ENCODE results near the gene SERPIND1.
"Not testable (repeated sequence)": the region's sequence is repeated elsewhere in the genome, so short reads cannot be mapped to it uniquely, and the experiment has no call there.

The SERPIND1 gene

GRCh38 chr22:20818471-20818870 lies 44.6 kb downstream of the SERPIND1 start:
- TF ChIP-seq, protein P1, sequence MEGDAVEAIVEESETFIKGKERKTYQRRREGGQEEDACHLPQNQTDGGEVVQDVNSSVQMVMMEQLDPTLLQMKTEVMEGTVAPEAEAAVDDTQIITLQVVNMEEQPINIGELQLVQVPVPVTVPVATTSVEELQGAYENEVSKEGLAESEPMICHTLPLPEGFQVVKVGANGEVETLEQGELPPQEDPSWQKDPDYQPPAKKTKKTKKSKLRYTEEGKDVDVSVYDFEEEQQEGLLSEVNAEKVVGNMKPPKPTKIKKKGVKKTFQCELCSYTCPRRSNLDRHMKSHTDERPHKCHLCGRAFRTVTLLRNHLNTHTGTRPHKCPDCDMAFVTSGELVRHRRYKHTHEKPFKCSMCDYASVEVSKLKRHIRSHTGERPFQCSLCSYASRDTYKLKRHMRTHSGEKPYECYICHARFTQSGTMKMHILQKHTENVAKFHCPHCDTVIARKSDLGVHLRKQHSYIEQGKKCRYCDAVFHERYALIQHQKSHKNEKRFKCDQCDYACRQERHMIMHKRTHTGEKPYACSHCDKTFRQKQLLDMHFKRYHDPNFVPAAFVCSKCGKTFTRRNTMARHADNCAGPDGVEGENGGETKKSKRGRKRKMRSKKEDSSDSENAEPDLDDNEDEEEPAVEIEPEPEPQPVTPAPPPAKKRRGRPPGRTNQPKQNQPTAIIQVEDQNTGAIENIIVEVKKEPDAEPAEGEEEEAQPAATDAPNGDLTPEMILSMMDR (IDR thresholded peaks at IDR 0.05; ENCODE audit: unreplicated experiment in 3 of 3) = no peak
- Mint-ChIP-seq H3K36me3 (ENCODE audit: low read depth) (peaks cover 46% of the 10 kb centered on the region), H3K4me3 (no peak overlapping the region), H3K4me1 (no peaks in the 10 kb centered on the region), H3K27me3 (ENCODE audit: low read depth) (no peaks in the 10 kb centered on the region), H3K27ac (no peak overlapping the region), H3K9me3 (no peaks in the 10 kb centered on the region)

GRCh38 chr22:20819471-20819870 lies 45.6 kb downstream of the SERPIND1 start:
- no peaks in the 10 kb centered on the region for H3K9me3 Mint-ChIP-seq
- TF ChIP-seq, protein P1 (IDR thresholded peaks at IDR 0.05; ENCODE audit: unreplicated experiment in 3 of 3) = no peak
- H3K27me3 Mint-ChIP-seq (ENCODE audit: low read depth) = no peaks in the 10 kb centered on the region
- H3K36me3 Mint-ChIP-seq (ENCODE audit: low read depth) = peaks cover 45% of the 10 kb centered on the region
- no peaks in the 10 kb centered on the region for H3K4me1 Mint-ChIP-seq
- H3K4me3 Mint-ChIP-seq = no peak overlapping the region
- H3K27ac Mint-ChIP-seq = no peak overlapping the region

DNA sequence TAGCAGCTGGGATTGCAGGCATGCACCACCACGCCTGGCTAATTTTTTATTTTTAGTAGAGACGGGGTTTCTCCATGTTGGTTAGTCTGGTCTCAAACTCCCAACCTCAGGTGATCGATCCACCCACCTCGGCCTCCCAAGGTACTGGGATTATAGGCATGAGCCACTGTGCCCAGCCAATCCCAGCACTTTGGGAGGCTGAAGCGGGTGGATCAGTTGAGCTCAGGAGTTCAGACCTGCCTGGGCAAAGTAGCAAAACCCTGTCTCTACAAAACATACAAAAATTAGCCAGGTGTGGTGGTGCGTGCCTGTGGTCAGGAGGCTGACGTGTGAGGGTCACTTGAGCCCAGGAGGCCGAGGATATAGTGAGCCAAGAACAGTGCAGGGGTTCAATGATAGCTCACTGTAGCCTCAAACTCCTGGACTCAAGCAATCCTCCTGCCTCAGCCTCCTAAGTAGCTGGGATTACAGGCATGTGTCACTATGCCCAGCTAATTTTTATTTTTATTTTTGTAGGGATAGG lies 47.9 kb downstream of the SERPIND1 start:
- H3K9me3 Mint-ChIP-seq; H3K27ac Mint-ChIP-seq; H3K4me1 Mint-ChIP-seq; H3K27me3 Mint-ChIP-seq (ENCODE audit: low read depth); H3K4me3 Mint-ChIP-seq: not testable (repeated sequence)
- H3K36me3 Mint-ChIP-seq (ENCODE audit: low read depth) = peaks cover 47% of the 10 kb centered on the region

GRCh38 chr22:20822240-20822639 lies 48.3 kb downstream of the SERPIND1 start:
- Mint-ChIP-seq H3K4me3 (no peak overlapping the region), H3K4me1 (no peaks in the 10 kb centered on the region), H3K36me3 (ENCODE audit: low read depth) (peaks cover 47% of the 10 kb centered on the region), H3K9me3 (no peaks in the 10 kb centered on the region), H3K27ac (no peak overlapping the region), H3K27me3 (ENCODE audit: low read depth) (no peaks in the 10 kb centered on the region)
- TF ChIP-seq, protein P1 (IDR thresholded peaks at IDR 0.05; ENCODE audit: unreplicated experiment in 3 of 3) = no peak

GRCh38 chr22:20823264-20823663 lies 49.4 kb downstream of the SERPIND1 start:
- no peak overlapping the region for H3K27ac Mint-ChIP-seq
- H3K4me1 Mint-ChIP-seq = no peaks in the 10 kb centered on the region
- TF ChIP-seq, protein P1 (IDR thresholded peaks at IDR 0.05; ENCODE audit: unreplicated experiment in 3 of 3) = no peak
- H3K4me3 Mint-ChIP-seq = no peak overlapping the region
- H3K9me3 Mint-ChIP-seq = no peaks in the 10 kb centered on the region
- no peaks in the 10 kb centered on the region for H3K27me3 Mint-ChIP-seq (ENCODE audit: low read depth)
- peaks cover 53% of the 10 kb centered on the region for H3K36me3 Mint-ChIP-seq (ENCODE audit: low read depth)

DNA sequence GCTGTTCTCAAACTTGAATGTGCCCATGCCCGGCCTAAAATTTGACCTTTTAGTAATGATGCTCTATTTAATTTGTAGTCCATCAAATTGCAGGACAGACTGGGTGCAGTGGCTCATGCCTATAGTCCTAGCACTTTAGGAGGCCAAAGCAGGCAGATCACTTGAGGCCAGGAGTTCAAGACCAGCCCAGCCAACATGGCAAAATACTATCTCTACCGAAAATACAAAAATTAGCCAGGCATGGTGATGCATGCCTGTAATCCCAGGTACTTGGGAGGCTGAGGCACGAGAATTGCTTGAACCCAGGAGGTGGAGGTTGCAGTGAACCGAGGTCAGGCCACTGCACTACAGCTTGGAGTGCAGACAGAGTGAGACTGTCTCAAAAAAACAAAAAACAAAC lies 51.3 kb downstream of the SERPIND1 start:
- not testable (repeated sequence) for H3K4me3 Mint-ChIP-seq; H3K4me1 Mint-ChIP-seq; H3K27me3 Mint-ChIP-seq (ENCODE audit: low read depth); H3K27ac Mint-ChIP-seq; H3K9me3 Mint-ChIP-seq
- peaks cover 57% of the 10 kb centered on the region for H3K36me3 Mint-ChIP-seq (ENCODE audit: low read depth)

DNA sequence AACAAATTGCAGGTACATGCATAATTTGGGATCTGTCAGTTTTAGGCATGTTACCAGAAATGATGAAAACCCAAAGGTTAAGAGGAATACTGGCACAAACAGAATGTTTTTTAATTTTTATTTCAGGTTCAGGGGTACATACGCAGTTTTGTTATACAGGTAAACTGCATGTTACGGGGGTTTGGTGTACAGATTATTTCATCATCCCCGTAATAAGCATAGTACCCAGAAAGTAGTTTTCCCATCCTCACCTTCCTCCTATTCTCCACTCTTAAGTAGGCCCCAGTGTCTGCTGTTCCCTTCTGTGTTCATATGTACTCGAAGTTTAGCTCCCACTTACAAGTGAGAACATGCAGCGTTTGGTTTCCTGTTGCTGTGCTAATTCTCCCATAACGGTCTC lies 51.7 kb downstream of the SERPIND1 start:
- Mint-ChIP-seq H3K9me3 (no peaks in the 10 kb centered on the region), H3K27me3 (ENCODE audit: low read depth) (no peaks in the 10 kb centered on the region), H3K4me3 (no peak overlapping the region), H3K27ac (no peak overlapping the region), H3K4me1 (no peaks in the 10 kb centered on the region), H3K36me3 (ENCODE audit: low read depth) (peaks cover 61% of the 10 kb centered on the region)
- TF ChIP-seq, protein P1 (IDR thresholded peaks at IDR 0.05; ENCODE audit: unreplicated experiment in 3 of 3) = no peak

GRCh38 chr22:20826373-20827152 lies 52.6 kb downstream of the SERPIND1 start:
- H3K4me1 Mint-ChIP-seq, H3K9me3 Mint-ChIP-seq: not testable (repeated sequence)

More at GRCh38 chr22:20826373-20827152, 52.6 kb downstream of the SERPIND1 start:
- H3K27me3 Mint-ChIP-seq (ENCODE audit: low read depth); H3K4me3 Mint-ChIP-seq; H3K27ac Mint-ChIP-seq: not testable (repeated sequence)
- peaks cover 64% of the 10 kb centered on the region for H3K36me3 Mint-ChIP-seq (ENCODE audit: low read depth)
